Measurements from ENCODE around the gene TPSD1. TPM values are rescaled to one million over a fixed set of nuclear protein-coding genes. Genes with fewer than 3 reads are reported as not detected.

TPSD1 gene
- not detected in 2 replicates for polyA plus RNA-seq

GRCh38 chr16:1255276-1256122 lies at the start of gene TPSD1:
TSS of gene TPSD1 (plus strand) at chr16:1256069. CDS start at chr16:1256281, 212 bp downstream.

GRCh38 chr16:1225051-1225451 lies 30.8 kb upstream of the TPSD1 start, which contains the start of gene TPSG1:
TSS of gene TPSG1 (minus strand) at chr16:1225268. CDS start at chr16:1225252, 16 bp downstream.

GRCh38 chr16:1230084-1230470 lies 25.8 kb upstream of the TPSD1 start, which contains the start of gene TPSB2:
TSS of gene TPSB2 (minus strand) at chr16:1230184. CDS start at chr16:1229951, 233 bp downstream.

GRCh38 chr16:1240436-1240835 lies 15.4 kb upstream of the TPSD1 start, which contains the start of gene TPSAB1:
TSS of gene TPSAB1 (plus strand) at chr16:1240705. CDS start at chr16:1240939, 234 bp downstream.

Other genes with a start within 250 kb of the TPSD1 start
- not detected in 2 replicates for gene SSTR5, start 183.3 kb upstream of the TPSD1 start, polyA plus RNA-seq
- not detected in 2 replicates for gene C1QTNF8, start 159.8 kb upstream of the TPSD1 start, polyA plus RNA-seq
- gene CACNA1H, start 103.0 kb upstream of the TPSD1 start, polyA plus RNA-seq, result 0.13 TPM in 1 of 2 replicates, not detected in the other
- not detected in 2 replicates for gene TPSG1, start 30.8 kb upstream of the TPSD1 start, polyA plus RNA-seq
- gene TPSB2, start 25.9 kb upstream of the TPSD1 start, polyA plus RNA-seq, result not detected in 2 replicates
- gene TPSAB1, start 15.4 kb upstream of the TPSD1 start, polyA plus RNA-seq, result not detected in 2 replicates
- 7.7 and 10.6 TPM in 2 replicates for gene UBE2I, start 53.6 kb downstream of the TPSD1 start, polyA plus RNA-seq
- 0.43 and 1.5 TPM in 2 replicates for gene BAIAP3, start 77.6 kb downstream of the TPSD1 start, polyA plus RNA-seq
- gene TSR3, start 95.8 kb downstream of the TPSD1 start, polyA plus RNA-seq, result 8.4 and 12.0 TPM in 2 replicates
- 24.3 and 38.4 TPM in 2 replicates for gene GNPTG, start 95.9 kb downstream of the TPSD1 start, polyA plus RNA-seq
- gene UNKL, start 158.6 kb downstream of the TPSD1 start, polyA plus RNA-seq, result 2.1 and 3.6 TPM in 2 replicates
- gene UQCC4, start 164.7 kb downstream of the TPSD1 start, polyA plus RNA-seq, result 8.0 and 23.6 TPM in 2 replicates
- gene PERCC1, start 175.0 kb downstream of the TPSD1 start, polyA plus RNA-seq, result not detected in 2 replicates
- gene CCDC154, start 188.5 kb downstream of the TPSD1 start, polyA plus RNA-seq, result 0.73 TPM in 1 of 2 replicates, not detected in the other
- 0.52 and 0.55 TPM in 2 replicates for gene CLCN7, start 219.0 kb downstream of the TPSD1 start, polyA plus RNA-seq
- not detected in 2 replicates for gene PTX4, start 232.9 kb downstream of the TPSD1 start, polyA plus RNA-seq
- 0.55 and 0.67 TPM in 2 replicates for gene TELO2, start 237.3 kb downstream of the TPSD1 start, polyA plus RNA-seq